K562 (cell line): ENCODE data around the gene CNRIP1.

Experiments used
- CEBPB ChIP-seq: fragments of 450-650 bp; IDR thresholded peaks from 2 replicates; pipeline ENCODE4 v1.6.1; 2016; ENCODE audit warnings: missing genetic modification characterization, missing compliant biosample characterization
- HNRNPH1 ChIP-seq: fragments of 200-400 bp; formaldehyde crosslinking; optimal IDR thresholded peaks from 2 replicates; pipeline ENCODE3; 2017; ENCODE audit warnings: low read depth, mild to moderate bottlenecking, low read length, moderate library complexity
- SREBF2 ChIP-seq: sonication (generic); formaldehyde crosslinking; IDR thresholded peaks from 2 replicates; pipeline ENCODE4 v1.4.0; 2020; ENCODE audit warnings: mild to moderate bottlenecking, missing genetic modification reagents
- TF ChIP-seq, protein P1 (sequence below): fragments of 450-650 bp; formaldehyde crosslinking; IDR thresholded peaks from 2 replicates; pipeline ENCODE4 v1.4.0; 2020; ENCODE audit warnings: mild to moderate bottlenecking, mixed read lengths
- TF ChIP-seq, protein P2 (sequence below), 2 experiments: IDR thresholded peaks in 1 of 2; conservative IDR thresholded peaks in 1 of 2; 2 replicates each; pipeline ENCODE4 v1.6.1; 2016; ENCODE audit warnings: low read depth in 2 of 2, mild to moderate bottlenecking in 1 of 2, missing compliant biosample characterization in 1 of 2, missing genetic modification characterization in 1 of 2, moderate library complexity in 1 of 2

DNA sequence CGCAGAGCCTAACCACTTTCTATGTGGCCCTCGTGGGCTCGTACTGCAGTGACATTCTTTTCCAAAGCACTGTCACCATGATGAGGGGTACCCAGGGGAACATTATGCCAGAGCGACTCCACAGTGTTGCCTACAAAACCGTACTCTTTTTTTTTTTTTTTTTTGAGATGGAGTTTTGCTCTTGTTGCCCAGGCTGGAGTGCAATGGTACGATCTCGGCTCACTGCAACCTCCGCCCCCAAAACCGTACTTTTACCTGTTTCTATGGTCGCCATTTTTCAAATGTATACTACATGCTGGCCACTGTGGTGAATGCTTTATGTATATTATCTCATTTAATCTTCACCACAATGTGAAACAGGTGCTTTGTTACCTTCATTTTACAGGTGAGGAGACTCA, 49.6 kb upstream of the CNRIP1 start:
- no peak for TF ChIP-seq HNRNPH1
- TF ChIP-seq, protein P1, sequence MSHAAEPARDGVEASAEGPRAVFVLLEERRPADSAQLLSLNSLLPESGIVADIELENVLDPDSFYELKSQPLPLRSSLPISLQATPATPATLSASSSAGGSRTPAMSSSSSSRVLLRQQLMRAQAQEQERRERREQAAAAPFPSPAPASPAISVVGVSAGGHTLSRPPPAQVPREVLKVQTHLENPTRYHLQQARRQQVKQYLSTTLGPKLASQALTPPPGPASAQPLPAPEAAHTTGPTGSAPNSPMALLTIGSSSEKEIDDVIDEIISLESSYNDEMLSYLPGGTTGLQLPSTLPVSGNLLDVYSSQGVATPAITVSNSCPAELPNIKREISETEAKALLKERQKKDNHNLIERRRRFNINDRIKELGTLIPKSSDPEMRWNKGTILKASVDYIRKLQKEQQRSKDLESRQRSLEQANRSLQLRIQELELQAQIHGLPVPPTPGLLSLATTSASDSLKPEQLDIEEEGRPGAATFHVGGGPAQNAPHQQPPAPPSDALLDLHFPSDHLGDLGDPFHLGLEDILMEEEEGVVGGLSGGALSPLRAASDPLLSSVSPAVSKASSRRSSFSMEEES (CRISPR knock-in tag), result no peak
- TF ChIP-seq, protein P2, sequence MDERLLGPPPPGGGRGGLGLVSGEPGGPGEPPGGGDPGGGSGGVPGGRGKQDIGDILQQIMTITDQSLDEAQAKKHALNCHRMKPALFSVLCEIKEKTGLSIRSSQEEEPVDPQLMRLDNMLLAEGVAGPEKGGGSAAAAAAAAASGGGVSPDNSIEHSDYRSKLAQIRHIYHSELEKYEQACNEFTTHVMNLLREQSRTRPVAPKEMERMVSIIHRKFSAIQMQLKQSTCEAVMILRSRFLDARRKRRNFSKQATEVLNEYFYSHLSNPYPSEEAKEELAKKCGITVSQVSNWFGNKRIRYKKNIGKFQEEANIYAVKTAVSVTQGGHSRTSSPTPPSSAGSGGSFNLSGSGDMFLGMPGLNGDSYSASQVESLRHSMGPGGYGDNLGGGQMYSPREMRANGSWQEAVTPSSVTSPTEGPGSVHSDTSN (CRISPR knock-in tag; IDR thresholded peaks at IDR 0.05; ENCODE audit: low read depth), result no peak
- TF ChIP-seq, protein P2 (tag; conservative IDR thresholded peaks at IDR 0.05; ENCODE audit: low read depth), result no peak
- TF ChIP-seq SREBF2 (CRISPR knock-in tag), result no peak
- TF ChIP-seq CEBPB, result no peak
